C4-2B (cell line): ENCODE measurements around the gene PAGR1.

Experiments used
- CTCF ChIP-seq: fragments of 450-650 bp; conservative IDR thresholded peaks from 2 replicates; pipeline ENCODE4 v1.5.1; 2017; ENCODE audit warnings: mild to moderate bottlenecking
- ZFX ChIP-seq: fragments of 450-650 bp; IDR thresholded peaks from 2 replicates; pipeline ENCODE4 v1.6.1; 2017

DNA sequence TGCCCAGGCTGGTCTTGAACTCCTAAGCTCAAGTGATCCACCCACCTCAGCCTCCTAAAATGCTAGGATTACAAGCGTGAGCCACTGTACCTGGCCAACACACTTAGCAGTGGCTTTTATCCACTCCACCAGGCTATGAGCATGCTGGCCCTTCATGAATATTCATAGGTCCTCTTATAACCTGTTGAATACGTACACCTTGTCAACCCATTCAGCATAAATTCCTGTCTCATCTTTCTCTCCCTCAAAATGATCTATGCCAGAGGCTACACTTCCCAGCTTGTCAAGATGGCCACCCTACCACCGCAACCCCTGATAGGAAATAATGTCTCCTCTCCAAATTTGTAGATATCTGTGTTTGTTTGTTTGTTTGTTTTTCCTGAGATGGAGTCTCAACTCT is 48.9 kb upstream of the PAGR1 start:
- TF ChIP-seq CTCF (no peak), ZFX (no peak)
